Measurements from ENCODE around the gene RPS24. TPM values are rescaled to one million over a fixed set of nuclear protein-coding genes. Genes with fewer than 3 reads are reported as not detected.

The RPS24 gene
- total and polyA plus RNA-seq, 3 experiments from 2014 or later, result 996 to 1,994 (median 1,808) TPM

- Histone ChIP-seq H3K36me3 (ENCODE audit: insufficient read depth, low read length) (peaks cover 71% of the 10 kb centered on the region), H3K4me3 (ENCODE audit: low read length) (no peak overlapping the region), H3K9me3 (ENCODE audit: low read length) (no peaks in the 10 kb centered on the region), H3K4me1 (ENCODE audit: insufficient read depth, low read length) (no peaks in the 10 kb centered on the region), H3K27me3 (ENCODE audit: insufficient read depth, low read length, poor library complexity, severe bottlenecking) (no peaks in the 10 kb centered on the region), H3K27ac (ENCODE audit: low read depth, low read length) (no peak overlapping the region)
- no peaks in the 10 kb centered on the region for H3K4me1 Mint-ChIP-seq
- H3K9me3 Mint-ChIP-seq, result no peaks in the 10 kb centered on the region
- no peak overlapping the region for H3K27ac Mint-ChIP-seq
- ChIA-PET CTCF (no interaction called here), POLR2A (interaction anchor here (0.6 kb wide), 1 partner anchor 335 kb away, joined by 3 read pairs; no protein-coding TSS in a partner anchor)
- peaks cover 0 to 90% (median 15%) of the 10 kb centered on the region in 3 donors for H3K36me3 Mint-ChIP-seq
- no peak overlapping the region for H3K4me3 Mint-ChIP-seq
- no peak for DNase-seq
- H3K27me3 Mint-ChIP-seq, result no peaks in the 10 kb centered on the region
These were observed 18.1 kb upstream of the RPS24 start for GRCh38 chr10:78015546-78015945.

GRCh38 chr10:78017856-78018255 is 15.8 kb upstream of the RPS24 start:
- Mint-ChIP-seq H3K4me1 (no peaks in the 10 kb centered on the region), H3K9me3 (no peaks in the 10 kb centered on the region), H3K27ac (peak overlapping the region in 1 of 8 donors; percentile 66), H3K27me3 (no peaks in the 10 kb centered on the region), H3K4me3 (no peak overlapping the region), H3K36me3 (peaks cover 0 to 90% (median 27%) of the 10 kb centered on the region in 3 donors)
- Histone ChIP-seq H3K4me1 (ENCODE audit: insufficient read depth, low read length) (no peaks in the 10 kb centered on the region), H3K27ac (ENCODE audit: low read depth, low read length) (no peak overlapping the region), H3K36me3 (ENCODE audit: insufficient read depth, low read length) (peaks cover 74% of the 10 kb centered on the region), H3K9me3 (ENCODE audit: low read length) (no peaks in the 10 kb centered on the region), H3K27me3 (ENCODE audit: insufficient read depth, low read length, poor library complexity, severe bottlenecking) (no peaks in the 10 kb centered on the region), H3K4me3 (ENCODE audit: low read length) (no peak overlapping the region)
- ChIA-PET POLR2A (no interaction called here), CTCF (interaction anchor here (1.2 kb wide), 1 partner anchor 27 kb away, joined by 3 read pairs; no protein-coding TSS in a partner anchor)
- no peak for DNase-seq

- Histone ChIP-seq H3K27me3 (ENCODE audit: insufficient read depth, low read length, poor library complexity, severe bottlenecking) (no peaks in the 10 kb centered on the region), H3K27ac (ENCODE audit: low read depth, low read length) (no peak overlapping the region), H3K36me3 (ENCODE audit: insufficient read depth, low read length) (peaks cover 73% of the 10 kb centered on the region), H3K4me1 (ENCODE audit: insufficient read depth, low read length) (no peaks in the 10 kb centered on the region), H3K9me3 (ENCODE audit: low read length) (no peaks in the 10 kb centered on the region), H3K4me3 (ENCODE audit: low read length) (no peak overlapping the region)
- ChIA-PET POLR2A (no interaction called here), CTCF (no interaction called here)
- DNase-seq, result no peak
- H3K9me3 Mint-ChIP-seq, result no peaks in the 10 kb centered on the region
- H3K27ac Mint-ChIP-seq, result no peak overlapping the region
- H3K36me3 Mint-ChIP-seq, result peaks cover 2 to 89% (median 24%) of the 10 kb centered on the region in 3 donors
- H3K4me3 Mint-ChIP-seq, result no peak overlapping the region
- H3K27me3 Mint-ChIP-seq, result no peaks in the 10 kb centered on the region
- H3K4me1 Mint-ChIP-seq, result no peaks in the 10 kb centered on the region
These were observed 14.4 kb upstream of the RPS24 start for GRCh38 chr10:78019264-78019663.

GRCh38 chr10:78021201-78021600 is 12.5 kb upstream of the RPS24 start:
- Histone ChIP-seq H3K36me3 (ENCODE audit: insufficient read depth, low read length) (peaks cover 76% of the 10 kb centered on the region), H3K27me3 (ENCODE audit: insufficient read depth, low read length, poor library complexity, severe bottlenecking) (no peaks in the 10 kb centered on the region), H3K4me1 (ENCODE audit: insufficient read depth, low read length) (no peaks in the 10 kb centered on the region), H3K4me3 (ENCODE audit: low read length) (no peak overlapping the region), H3K9me3 (ENCODE audit: low read length) (no peaks in the 10 kb centered on the region), H3K27ac (ENCODE audit: low read depth, low read length) (no peak overlapping the region)
- no peaks in the 10 kb centered on the region for H3K9me3 Mint-ChIP-seq
- peaks cover 0 to 4% (median 0%) of the 10 kb centered on the region in 3 donors for H3K4me1 Mint-ChIP-seq
- POLR2A ChIA-PET, result no interaction called here
- no peaks in the 10 kb centered on the region for H3K27me3 Mint-ChIP-seq
- H3K4me3 Mint-ChIP-seq, result no peak overlapping the region
- H3K27ac Mint-ChIP-seq, result no peak overlapping the region
- CTCF ChIA-PET, result no interaction called here
- DNase-seq, result no peak
- peaks cover 14 to 91% (median 30%) of the 10 kb centered on the region in 3 donors for H3K36me3 Mint-ChIP-seq

DNA sequence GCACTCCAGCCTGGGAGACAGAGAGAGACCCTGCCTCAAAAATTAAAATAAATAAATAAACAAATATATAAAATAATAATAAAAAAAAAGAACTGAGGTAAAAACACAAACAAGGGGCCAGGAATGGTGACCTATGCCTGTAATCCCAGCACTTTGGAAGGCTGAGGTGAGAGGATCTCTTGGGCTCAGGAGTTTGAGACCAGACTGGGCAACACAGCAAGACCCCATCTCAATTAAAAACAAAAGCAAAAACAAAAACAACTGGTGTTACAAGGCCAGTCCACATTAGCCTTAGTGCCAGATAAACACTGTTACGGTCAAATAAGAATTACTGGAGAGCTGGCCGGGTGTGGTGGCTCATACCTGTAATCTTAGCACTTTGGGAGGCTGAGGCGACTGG is 9.9 kb upstream of the RPS24 start:
- no peak for DNase-seq

GRCh38 chr10:78025685-78026364 is 7.8 kb upstream of the RPS24 start:
- POLR2A ChIA-PET, result no interaction called here
- H3K9me3 Mint-ChIP-seq, result no peaks in the 10 kb centered on the region
- CTCF ChIA-PET, result no interaction called here
- DNase-seq, result no peak
- H3K4me1 Mint-ChIP-seq, result peaks cover 30 to 40% (median 35%) of the 10 kb centered on the region in 3 donors
- H3K27ac Mint-ChIP-seq, result peak overlapping the region in 1 of 8 donors; percentile 18
- H3K4me1 ChIP-seq (ENCODE audit: insufficient read depth, low read length), result peaks cover 18% of the 10 kb centered on the region
- H3K36me3 ChIP-seq (ENCODE audit: insufficient read depth, low read length), result peaks cover 45% of the 10 kb centered on the region
- no peak overlapping the region for H3K27ac ChIP-seq (ENCODE audit: low read depth, low read length)
- H3K9me3 ChIP-seq (ENCODE audit: low read length), result no peaks in the 10 kb centered on the region
- H3K27me3 Mint-ChIP-seq, result peaks cover 0 to 5% of the 10 kb centered on the region in 2 donors
- H3K4me3 Mint-ChIP-seq, result peak overlapping the region in 1 of 7 donors; percentile 53
- H3K27me3 ChIP-seq (ENCODE audit: insufficient read depth, low read length, poor library complexity, severe bottlenecking), result no peaks in the 10 kb centered on the region
- H3K36me3 Mint-ChIP-seq, result peaks cover 14 to 70% (median 26%) of the 10 kb centered on the region in 3 donors
- no peak overlapping the region for H3K4me3 ChIP-seq (ENCODE audit: low read length)

More for the DNA sequence above, 9.9 kb upstream of the RPS24 start:
- Histone ChIP-seq H3K36me3 (ENCODE audit: insufficient read depth, low read length) (peaks cover 55% of the 10 kb centered on the region), H3K27me3 (ENCODE audit: insufficient read depth, low read length, poor library complexity, severe bottlenecking) (no peaks in the 10 kb centered on the region), H3K27ac (ENCODE audit: low read depth, low read length) (no peak overlapping the region), H3K4me3 (ENCODE audit: low read length) (no peak overlapping the region), H3K9me3 (ENCODE audit: low read length) (no peaks in the 10 kb centered on the region), H3K4me1 (ENCODE audit: insufficient read depth, low read length) (peaks cover 11% of the 10 kb centered on the region)
- ChIA-PET POLR2A (no interaction called here), CTCF (no interaction called here)
- H3K4me1 Mint-ChIP-seq, result peaks cover 16 to 24% (median 20%) of the 10 kb centered on the region in 3 donors
- H3K27me3 Mint-ChIP-seq, result no peaks in the 10 kb centered on the region
- H3K27ac Mint-ChIP-seq, result no peak overlapping the region
- H3K36me3 Mint-ChIP-seq, result peaks cover 14 to 77% (median 30%) of the 10 kb centered on the region in 3 donors
- H3K9me3 Mint-ChIP-seq, result no peaks in the 10 kb centered on the region
- no peak overlapping the region for H3K4me3 Mint-ChIP-seq

GRCh38 chr10:78028438-78029268 is 5.0 kb upstream of the RPS24 start:
- H3K36me3 Mint-ChIP-seq, result peaks cover 14 to 44% (median 16%) of the 10 kb centered on the region in 3 donors
- no peaks in the 10 kb centered on the region for H3K27me3 ChIP-seq (ENCODE audit: insufficient read depth, low read length, poor library complexity, severe bottlenecking)
- H3K27ac ChIP-seq (ENCODE audit: low read depth, low read length), result peak overlapping the region; percentile 71
- peaks cover 25% of the 10 kb centered on the region for H3K36me3 ChIP-seq (ENCODE audit: insufficient read depth, low read length)
- no peaks in the 10 kb centered on the region for H3K9me3 ChIP-seq (ENCODE audit: low read length)
- ChIA-PET POLR2A (no interaction called here), CTCF (interaction anchor here (1.0 to 1.2 kb wide), 2 partner anchors 12 to 19 kb away, joined by 3 read pairs; no protein-coding TSS in a partner anchor)
- peak overlapping the region; percentile 94 to 100 (median 99) for H3K4me3 Mint-ChIP-seq
- peaks cover 18% of the 10 kb centered on the region for H3K4me1 ChIP-seq (ENCODE audit: insufficient read depth, low read length)
- peak overlapping the region; percentile 98 for H3K4me3 ChIP-seq (ENCODE audit: low read length)
- H3K27me3 Mint-ChIP-seq, result peaks cover 0 to 5% of the 10 kb centered on the region in 2 donors
- H3K9me3 Mint-ChIP-seq, result no peaks in the 10 kb centered on the region
- H3K4me1 Mint-ChIP-seq, result peaks cover 30 to 44% (median 40%) of the 10 kb centered on the region in 3 donors
- peak overlapping the region; percentile 88 to 99 (median 96) for H3K27ac Mint-ChIP-seq
- DNase-seq, result peak; percentile 22 to 64 (median 28)
